ENCODE data around the gene TSPAN18.

Gene TSPAN18

GRCh38 chr11:44737245-44738085 is 10.7 kb downstream of the TSPAN18 start:
- no peak for DNase-seq (ENCODE audit: low spot score)

- DNase-seq (ENCODE audit: low spot score): no peak
Measured at GRCh38 chr11:44738791-44739190, 12.0 kb downstream of the TSPAN18 start.

GRCh38 chr11:44740967-44741366 is 14.2 kb downstream of the TSPAN18 start:
- DNase-seq (ENCODE audit: low spot score): no peak

- DNase-seq (ENCODE audit: low spot score): no peak
Measured at GRCh38 chr11:44741976-44742375, 15.2 kb downstream of the TSPAN18 start.

GRCh38 chr11:44742508-44743246 is 15.9 kb downstream of the TSPAN18 start:
- no peak for DNase-seq (ENCODE audit: low spot score)

- DNase-seq (ENCODE audit: low spot score): no peak
Measured at GRCh38 chr11:44743326-44743725, 16.6 kb downstream of the TSPAN18 start.

GRCh38 chr11:44743959-44744557 is 17.3 kb downstream of the TSPAN18 start:
- no peak for DNase-seq (ENCODE audit: low spot score)

GRCh38 chr11:44746894-44747293 is 20.1 kb downstream of the TSPAN18 start:
- no peak for DNase-seq (ENCODE audit: low spot score)

- no peak for DNase-seq (ENCODE audit: low spot score)
Measured at GRCh38 chr11:44747316-44747715, 20.6 kb downstream of the TSPAN18 start.

GRCh38 chr11:44747836-44748235 is 21.1 kb downstream of the TSPAN18 start:
- no peak for DNase-seq (ENCODE audit: low spot score)

GRCh38 chr11:44748606-44749005 is 21.8 kb downstream of the TSPAN18 start:
- DNase-seq (ENCODE audit: low spot score): no peak

- DNase-seq (ENCODE audit: low spot score): no peak
Measured at GRCh38 chr11:44749189-44749588, 22.4 kb downstream of the TSPAN18 start.

GRCh38 chr11:44750551-44751465 is 24.0 kb downstream of the TSPAN18 start:
- DNase-seq (ENCODE audit: low spot score): no peak

- DNase-seq (ENCODE audit: low spot score): no peak
Measured at GRCh38 chr11:44752300-44752699, 25.5 kb downstream of the TSPAN18 start.

GRCh38 chr11:44752713-44753112 is 26.0 kb downstream of the TSPAN18 start:
- no peak for DNase-seq (ENCODE audit: low spot score)

GRCh38 chr11:44753961-44754645 is 27.3 kb downstream of the TSPAN18 start:
- no peak for DNase-seq (ENCODE audit: low spot score)

- no peak for DNase-seq (ENCODE audit: low spot score)
Measured at GRCh38 chr11:44754876-44755555, 28.3 kb downstream of the TSPAN18 start.

GRCh38 chr11:44755556-44756523 is 29.1 kb downstream of the TSPAN18 start:
- DNase-seq (ENCODE audit: low spot score): no peak

GRCh38 chr11:44758983-44759382 is 32.2 kb downstream of the TSPAN18 start:
- no peak for DNase-seq (ENCODE audit: low spot score)
